Activated CD4-positive, alpha-beta memory T cell treated with anti-CD3 and anti-CD28 coated beads for 36 hours (primary cell): ENCODE measurements around the gene DMD. TPM values are rescaled to one million over a fixed set of nuclear protein-coding genes. Genes with fewer than 3 reads are reported as not detected.

Experiments used
- CTCF ChIA-PET: fragments of 350-600 bp; sonication (Branson Sonifier 250); formaldehyde crosslinking; loops from one replicate; lab custom pipeline; 2021; ENCODE audit warnings: antibody characterized with exemption, inconsistent platforms; lab: Charles Lee
- POLR2A ChIA-PET: fragments of 350-600 bp; sonication (Branson Sonifier 250); formaldehyde crosslinking; loops from one replicate; lab custom pipeline; 2021; ENCODE audit warnings: antibody characterized with exemption; lab: Charles Lee
- DNase-seq: peaks from one replicate; pipeline ENCODE4 v3.0.0-alpha.2; 2020
- H3K27ac Mint-ChIP-seq: one replicate; pipeline ENCODE4 v1.8.0; 2021; ENCODE audit warnings: mixed read lengths
- H3K27me3 Mint-ChIP-seq: one replicate; pipeline ENCODE4 v1.8.0; 2021; ENCODE audit warnings: mixed read lengths
- H3K36me3 Mint-ChIP-seq: one replicate; pipeline ENCODE4 v1.8.0; 2021; ENCODE audit warnings: mixed read lengths
- H3K4me1 Mint-ChIP-seq: one replicate; pipeline ENCODE4 v1.8.0; 2021; ENCODE audit warnings: low read depth, mixed read lengths
- H3K4me3 Mint-ChIP-seq: one replicate; pipeline ENCODE4 v1.8.0; 2021; ENCODE audit warnings: mild to moderate bottlenecking, mixed read lengths
- H3K9me3 Mint-ChIP-seq: one replicate; pipeline ENCODE4 v1.8.0; 2021; ENCODE audit warnings: mixed read lengths
- intact Hi-C: fragments of 100-400 bp; cut with micrococcal nuclease; formaldehyde crosslinking; loops from one replicate; pipeline ENCODE4 v1.15.1; 2023
- total RNA-seq, 2 experiments: library from RNA; stranded (reverse); gene quantifications; one replicate each; pipeline ENCODE4 v1.2.3, GENCODE V29; 2021

DMD gene
- total RNA-seq, 2 experiments from 2014 or later = 0.64 to 1.5 TPM

DNA sequence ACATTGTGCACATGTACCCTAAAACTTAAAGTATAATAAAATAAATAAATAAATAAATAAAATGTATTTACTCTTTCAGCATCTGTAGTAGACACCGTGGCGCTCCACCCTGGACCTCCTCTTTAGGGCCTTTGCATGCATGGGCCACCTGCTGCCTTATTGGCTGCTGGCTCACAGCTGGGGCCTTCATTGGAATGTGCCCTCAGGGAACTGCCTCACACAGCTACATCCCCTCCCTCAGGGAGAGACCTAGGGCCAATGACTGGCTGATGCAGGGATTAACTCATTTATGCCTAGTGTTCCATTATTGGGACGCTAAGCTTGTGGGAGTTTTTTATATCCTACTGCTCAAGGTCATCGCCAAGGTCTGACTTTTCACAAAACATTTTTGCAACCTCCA is 1836.6 kb downstream of the DMD start:
- DNase-seq = no peak

DNA sequence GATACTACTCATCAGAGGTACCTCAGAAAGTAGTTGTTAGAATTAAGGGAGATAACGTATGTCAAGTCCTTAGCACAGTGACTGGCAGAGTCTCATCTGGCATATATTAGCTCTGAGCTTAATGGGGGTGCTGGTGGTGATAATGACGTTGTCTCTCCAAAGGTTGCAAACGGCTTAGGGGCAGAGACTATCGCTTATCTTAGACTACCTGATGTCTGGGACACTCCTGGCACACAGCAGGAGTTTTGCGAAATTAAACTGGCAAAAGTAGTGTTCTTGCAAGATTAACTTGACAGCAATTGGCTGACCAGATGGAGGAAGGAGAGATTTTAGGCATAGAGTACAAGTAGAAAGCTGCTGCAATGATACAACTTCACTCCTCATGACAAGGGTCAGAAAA is 1839.4 kb downstream of the DMD start:
- no peaks in the 10 kb centered on the region for H3K36me3 Mint-ChIP-seq
- no peaks in the 10 kb centered on the region for H3K4me1 Mint-ChIP-seq
- H3K27ac Mint-ChIP-seq = no peak overlapping the region
- no peaks in the 10 kb centered on the region for H3K27me3 Mint-ChIP-seq
- no peak overlapping the region for H3K4me3 Mint-ChIP-seq
- no peak for DNase-seq
- ChIA-PET POLR2A (no interaction called here), CTCF (no interaction called here)
- intact Hi-C loops = no loop called here
- H3K9me3 Mint-ChIP-seq = no peaks in the 10 kb centered on the region

More for the DNA sequence above, 1836.6 kb downstream of the DMD start:
- Mint-ChIP-seq H3K27me3 (no peaks in the 10 kb centered on the region), H3K36me3 (no peaks in the 10 kb centered on the region), H3K4me3 (no peak overlapping the region), H3K9me3 (no peaks in the 10 kb centered on the region), H3K4me1 (no peaks in the 10 kb centered on the region), H3K27ac (no peak overlapping the region)
- POLR2A ChIA-PET = no interaction called here
- CTCF ChIA-PET = no interaction called here
- intact Hi-C loops = no loop called here

- DNase-seq = no peak
- CTCF ChIA-PET = no interaction called here
- Mint-ChIP-seq H3K9me3 (no peaks in the 10 kb centered on the region), H3K4me3 (no peak overlapping the region), H3K36me3 (no peaks in the 10 kb centered on the region), H3K4me1 (no peaks in the 10 kb centered on the region), H3K27ac (no peak overlapping the region), H3K27me3 (peaks cover 3% of the 10 kb centered on the region)
- POLR2A ChIA-PET = no interaction called here
- intact Hi-C loops = no loop called here
Observed at GRCh38 chrX:31367816-31368215, 1843.5 kb downstream of the DMD start.

- ChIA-PET CTCF (no interaction called here), POLR2A (no interaction called here)
- Mint-ChIP-seq H3K27me3 (peaks cover 3% of the 10 kb centered on the region), H3K36me3 (no peaks in the 10 kb centered on the region), H3K4me1 (no peaks in the 10 kb centered on the region), H3K4me3 (no peak overlapping the region), H3K27ac (no peak overlapping the region), H3K9me3 (no peaks in the 10 kb centered on the region)
- intact Hi-C loops = no loop called here
- DNase-seq = no peak
Observed at GRCh38 chrX:31366041-31366440, 1845.3 kb downstream of the DMD start.

- ChIA-PET CTCF (interaction anchor here (0.7 kb wide), 1 partner anchor 143 kb away, joined by 3 read pairs; no protein-coding TSS in a partner anchor), POLR2A (no interaction called here)
- Mint-ChIP-seq H3K9me3 (no peaks in the 10 kb centered on the region), H3K4me1 (no peaks in the 10 kb centered on the region), H3K4me3 (no peak overlapping the region), H3K27ac (no peak overlapping the region), H3K27me3 (no peaks in the 10 kb centered on the region), H3K36me3 (no peaks in the 10 kb centered on the region)
- intact Hi-C loops = no loop called here
- no peak for DNase-seq
Observed at GRCh38 chrX:31356275-31357212, 1854.8 kb downstream of the DMD start.

DNA sequence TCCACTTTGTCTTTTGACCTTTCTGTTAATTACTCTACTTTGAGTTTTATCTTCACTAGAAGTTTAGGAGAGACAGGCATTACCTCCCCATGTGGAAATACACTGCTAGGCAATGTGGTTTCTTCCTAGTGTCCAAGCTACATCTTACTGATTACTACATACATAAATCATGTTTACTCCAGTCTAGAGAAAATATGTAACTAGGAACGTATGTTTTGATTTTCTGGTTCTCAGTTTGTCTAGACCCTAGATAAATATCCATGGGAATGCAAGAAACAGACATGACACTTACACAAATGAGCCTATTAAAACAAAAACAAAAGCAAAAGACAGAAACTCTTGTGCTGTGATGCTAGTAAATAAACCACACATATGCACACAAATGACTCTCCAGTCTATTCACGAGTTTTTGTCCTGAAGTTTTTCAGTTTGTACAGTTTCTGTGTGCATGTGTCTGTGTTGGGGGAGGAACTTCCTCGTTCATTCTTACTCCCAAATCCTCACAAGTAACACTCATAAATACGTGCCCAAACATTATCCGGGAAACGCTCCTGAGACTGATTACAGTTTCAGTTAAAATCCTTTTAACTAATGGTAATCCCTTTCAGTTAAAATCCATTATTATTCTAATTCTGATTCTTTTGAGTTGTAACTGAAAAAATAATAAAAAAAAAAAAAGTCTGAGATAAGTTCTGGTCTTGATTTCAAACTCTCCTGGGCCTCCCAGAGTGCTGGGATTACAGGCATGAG is 1856.0 kb downstream of the DMD start:
- Mint-ChIP-seq H3K4me1 (no peaks in the 10 kb centered on the region), H3K27ac (no peak overlapping the region), H3K27me3 (no peaks in the 10 kb centered on the region), H3K36me3 (no peaks in the 10 kb centered on the region), H3K4me3 (no peak overlapping the region), H3K9me3 (no peaks in the 10 kb centered on the region)
- intact Hi-C loops = no loop called here
- POLR2A ChIA-PET = no interaction called here
- CTCF ChIA-PET = no interaction called here
- no peak for DNase-seq

DNA sequence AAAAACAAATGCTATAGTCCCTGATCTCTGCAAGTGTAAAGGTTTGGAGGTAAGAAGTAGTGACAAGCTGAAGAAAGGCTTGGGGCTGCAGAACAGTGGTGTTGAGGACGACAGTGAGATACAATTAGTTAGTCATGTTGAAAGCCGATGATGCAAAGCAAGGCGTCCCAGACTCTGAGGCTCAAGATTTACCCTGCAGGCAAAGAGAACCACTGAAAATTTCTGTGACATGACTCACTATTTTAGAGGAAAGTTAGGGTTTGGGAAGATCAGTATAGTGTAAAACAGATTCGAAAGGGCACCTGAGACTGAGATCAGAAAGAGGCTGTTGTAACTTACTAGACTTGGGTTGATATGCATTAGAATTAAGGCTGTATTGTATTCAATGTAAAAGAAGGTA is 1858.3 kb downstream of the DMD start:
- no peaks in the 10 kb centered on the region for H3K36me3 Mint-ChIP-seq
- no peaks in the 10 kb centered on the region for H3K9me3 Mint-ChIP-seq
- no peaks in the 10 kb centered on the region for H3K27me3 Mint-ChIP-seq
- intact Hi-C loops = no loop called here
- H3K4me3 Mint-ChIP-seq = no peak overlapping the region
- no peak overlapping the region for H3K27ac Mint-ChIP-seq
- no peak for DNase-seq
- POLR2A ChIA-PET = no interaction called here
- no peaks in the 10 kb centered on the region for H3K4me1 Mint-ChIP-seq
- CTCF ChIA-PET = no interaction called here

DNA sequence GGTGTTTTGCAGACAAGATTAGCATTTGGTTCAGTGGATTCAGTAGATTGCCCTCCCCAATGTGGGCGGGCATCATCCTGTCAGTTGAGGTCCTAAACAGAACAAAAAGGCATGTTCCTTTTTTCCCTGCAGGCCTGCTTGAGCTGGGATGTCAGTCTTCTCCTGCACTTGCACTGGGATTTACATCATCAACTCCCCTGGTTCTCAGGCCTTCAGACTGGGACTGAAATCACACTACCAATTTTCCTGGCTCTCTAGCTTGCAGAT is 1860.6 kb downstream of the DMD start:
- Mint-ChIP-seq H3K9me3 (no peaks in the 10 kb centered on the region), H3K27me3 (no peaks in the 10 kb centered on the region), H3K4me3 (no peak overlapping the region), H3K36me3 (no peaks in the 10 kb centered on the region), H3K27ac (no peak overlapping the region), H3K4me1 (no peaks in the 10 kb centered on the region)
- DNase-seq = no peak
- ChIA-PET CTCF (no interaction called here), POLR2A (no interaction called here)
- intact Hi-C loops = no loop called here

DNA sequence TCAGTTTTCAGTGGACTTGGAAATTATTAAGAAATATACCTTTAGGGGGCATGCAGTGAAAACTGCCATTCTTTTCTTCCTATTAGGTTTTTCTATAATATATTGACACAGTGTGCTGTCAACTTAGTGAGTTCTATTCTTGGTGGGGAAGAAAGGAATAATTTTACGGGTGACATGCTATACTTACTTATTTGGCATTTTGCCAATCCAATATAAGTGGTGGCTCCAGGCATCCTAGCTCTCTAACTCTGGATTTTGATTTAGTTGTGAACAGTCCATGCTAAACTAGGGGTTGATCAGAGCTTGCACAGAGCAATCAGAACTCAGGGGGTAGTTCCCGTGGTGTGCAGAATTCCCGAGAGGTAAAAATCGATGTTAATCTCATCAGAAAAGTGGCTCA is 1861.8 kb downstream of the DMD start:
- Mint-ChIP-seq H3K9me3 (no peaks in the 10 kb centered on the region), H3K27ac (no peak overlapping the region), H3K4me1 (no peaks in the 10 kb centered on the region), H3K27me3 (no peaks in the 10 kb centered on the region), H3K4me3 (no peak overlapping the region), H3K36me3 (no peaks in the 10 kb centered on the region)
- intact Hi-C loops = no loop called here
- CTCF ChIA-PET = no interaction called here
- no peak for DNase-seq
- POLR2A ChIA-PET = no interaction called here

DNA sequence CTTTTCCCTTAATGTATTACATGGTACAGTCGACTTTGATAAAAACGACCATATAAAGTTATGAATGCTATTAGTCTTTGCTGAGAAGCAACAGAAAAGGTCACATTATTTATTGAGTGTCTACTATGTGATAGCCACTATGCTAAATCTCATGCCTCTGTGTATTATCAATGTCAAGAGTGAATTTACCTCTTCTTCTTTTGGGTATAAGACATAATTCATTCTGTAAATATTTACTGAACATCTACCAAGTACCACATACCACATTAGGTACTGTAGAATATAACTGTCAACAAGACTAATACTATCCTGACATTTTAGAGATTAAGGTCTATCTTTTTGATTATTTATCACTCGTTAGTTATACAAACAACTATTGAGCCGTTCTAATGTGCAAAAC is 1870.8 kb downstream of the DMD start:
- Mint-ChIP-seq H3K4me3 (no peak overlapping the region), H3K27me3 (no peaks in the 10 kb centered on the region), H3K27ac (no peak overlapping the region), H3K4me1 (no peaks in the 10 kb centered on the region), H3K9me3 (no peaks in the 10 kb centered on the region), H3K36me3 (no peaks in the 10 kb centered on the region)
- ChIA-PET POLR2A (no interaction called here), CTCF (no interaction called here)
- DNase-seq = no peak
- intact Hi-C loops = no loop called here

GRCh38 chrX:31338991-31339350 is 1872.4 kb downstream of the DMD start:
- Mint-ChIP-seq H3K4me3 (no peak overlapping the region), H3K27me3 (no peaks in the 10 kb centered on the region), H3K9me3 (no peaks in the 10 kb centered on the region), H3K4me1 (no peaks in the 10 kb centered on the region), H3K27ac (no peak overlapping the region), H3K36me3 (no peaks in the 10 kb centered on the region)
- POLR2A ChIA-PET = no interaction called here
- intact Hi-C loops = no loop called here
- CTCF ChIA-PET = no interaction called here
- DNase-seq = no peak

DNA sequence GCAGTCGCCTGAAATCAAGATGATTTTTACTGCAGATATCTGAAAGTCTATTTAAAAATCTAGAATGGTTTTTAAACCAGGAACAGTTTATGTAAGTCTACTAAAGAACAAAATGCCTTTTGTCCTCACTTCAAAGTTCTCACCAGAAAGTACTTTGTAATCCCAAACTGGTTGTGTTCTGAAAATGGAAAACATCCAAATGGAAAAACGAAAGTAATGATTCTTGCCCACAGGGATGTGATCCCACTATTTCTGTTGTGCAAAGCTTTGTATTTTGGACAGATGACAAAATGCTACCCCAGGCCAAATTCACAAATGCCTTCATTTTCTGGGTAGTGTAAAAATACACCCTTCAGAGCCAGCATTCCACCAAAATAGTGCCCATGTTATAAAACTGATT is 1874.0 kb downstream of the DMD start:
- no peaks in the 10 kb centered on the region for H3K27me3 Mint-ChIP-seq
- no peaks in the 10 kb centered on the region for H3K36me3 Mint-ChIP-seq
- DNase-seq = no peak
- no peaks in the 10 kb centered on the region for H3K9me3 Mint-ChIP-seq
- H3K27ac Mint-ChIP-seq = no peak overlapping the region
- ChIA-PET CTCF (no interaction called here), POLR2A (no interaction called here)
- H3K4me3 Mint-ChIP-seq = no peak overlapping the region
- H3K4me1 Mint-ChIP-seq = no peaks in the 10 kb centered on the region
- intact Hi-C loops = no loop called here

GRCh38 chrX:31336419-31336818 is 1874.9 kb downstream of the DMD start:
- no peak for DNase-seq
- CTCF ChIA-PET = no interaction called here
- intact Hi-C loops = no loop called here
- Mint-ChIP-seq H3K4me1 (no peaks in the 10 kb centered on the region), H3K4me3 (no peak overlapping the region), H3K27me3 (no peaks in the 10 kb centered on the region), H3K27ac (no peak overlapping the region), H3K36me3 (no peaks in the 10 kb centered on the region), H3K9me3 (no peaks in the 10 kb centered on the region)
- POLR2A ChIA-PET = no interaction called here
